HG03571 (cell line): Measurements from ENCODE around the gene MTURN.

Experiments used
- ATAC-seq: cut with Tn5 transposase; IDR thresholded peaks from one replicate; pipeline ENCODE4 v1.9.1; 2021; ENCODE audit not compliant: unreplicated experiment

The MTURN gene

GRCh38 chr7:30135301-30136116, 723 bp downstream of the MTURN start:
- ATAC-seq: peak; percentile 29

- ATAC-seq: no peak
Measured at GRCh38 chr7:30136117-30136731, 1.4 kb downstream of the MTURN start.

GRCh38 chr7:30136743-30137485, 2.1 kb downstream of the MTURN start:
- no peak for ATAC-seq

- no peak for ATAC-seq
Measured at GRCh38 chr7:30139836-30140384, 5.1 kb downstream of the MTURN start.

- ATAC-seq: no peak
Measured at GRCh38 chr7:30140456-30140855, 5.7 kb downstream of the MTURN start.

- ATAC-seq: no peak
Measured at GRCh38 chr7:30142710-30143109, 7.9 kb downstream of the MTURN start.

GRCh38 chr7:30143748-30144251, 9.0 kb downstream of the MTURN start:
- ATAC-seq: no peak

GRCh38 chr7:30144657-30145306, 10.0 kb downstream of the MTURN start:
- no peak for ATAC-seq

- ATAC-seq: no peak
Measured at GRCh38 chr7:30145426-30145970, 10.7 kb downstream of the MTURN start.

- no peak for ATAC-seq
Measured at GRCh38 chr7:30146127-30146612, 11.4 kb downstream of the MTURN start.

GRCh38 chr7:30147223-30147622, 12.4 kb downstream of the MTURN start:
- ATAC-seq: no peak

GRCh38 chr7:30147785-30148184, 13.0 kb downstream of the MTURN start:
- no peak for ATAC-seq

GRCh38 chr7:30148426-30148825, 13.6 kb downstream of the MTURN start:
- ATAC-seq: no peak

GRCh38 chr7:30148951-30149459, 14.2 kb downstream of the MTURN start:
- no peak for ATAC-seq

GRCh38 chr7:30149640-30150272, 15.0 kb downstream of the MTURN start:
- ATAC-seq: no peak

- no peak for ATAC-seq
Measured at GRCh38 chr7:30150711-30151110, 15.9 kb downstream of the MTURN start.

GRCh38 chr7:30154111-30154587, 19.4 kb downstream of the MTURN start:
- ATAC-seq: no peak

- no peak for ATAC-seq
Measured at GRCh38 chr7:30155481-30155880, 20.7 kb downstream of the MTURN start.

GRCh38 chr7:30157204-30157603, 22.4 kb downstream of the MTURN start:
- no peak for ATAC-seq

- no peak for ATAC-seq
Measured at GRCh38 chr7:30159163-30159562, 24.4 kb downstream of the MTURN start.
